ENCODE measurements around the gene MGAT4A.

The MGAT4A gene

GRCh38 chr2:98698896-98699295 lies 32.0 kb downstream of the MGAT4A start:
- no peak for DNase-seq

- no peak for DNase-seq
Measured at GRCh38 chr2:98697651-98698337, 33.1 kb downstream of the MGAT4A start.

GRCh38 chr2:98696200-98696599 lies 34.7 kb downstream of the MGAT4A start:
- DNase-seq = no peak

GRCh38 chr2:98695255-98695654 lies 35.7 kb downstream of the MGAT4A start:
- no peak for DNase-seq

GRCh38 chr2:98693477-98693876 lies 37.5 kb downstream of the MGAT4A start:
- peak; percentile 9 for DNase-seq

GRCh38 chr2:98692090-98693054 lies 38.6 kb downstream of the MGAT4A start:
- DNase-seq = no peak

- DNase-seq = peak; percentile 15
Measured at GRCh38 chr2:98691303-98691702, 39.6 kb downstream of the MGAT4A start.

GRCh38 chr2:98685930-98686887 lies 44.7 kb downstream of the MGAT4A start:
- no peak for DNase-seq

- DNase-seq = no peak
Measured at GRCh38 chr2:98683728-98684127, 47.2 kb downstream of the MGAT4A start.

- DNase-seq = no peak
Measured at GRCh38 chr2:98676742-98677141, 54.2 kb downstream of the MGAT4A start.

- no peak for DNase-seq
Measured at GRCh38 chr2:98674233-98674964, 56.5 kb downstream of the MGAT4A start.

GRCh38 chr2:98669675-98670074 lies 61.3 kb downstream of the MGAT4A start:
- DNase-seq = no peak

- no peak for DNase-seq
Measured at GRCh38 chr2:98665677-98666076, 65.3 kb downstream of the MGAT4A start.

GRCh38 chr2:98664323-98664722 lies 66.6 kb downstream of the MGAT4A start:
- DNase-seq = peak; percentile 71

GRCh38 chr2:98663511-98664090 lies 67.3 kb downstream of the MGAT4A start:
- DNase-seq = peak; percentile 69

GRCh38 chr2:98659491-98659840 lies 71.5 kb downstream of the MGAT4A start:
- peak; percentile 51 for DNase-seq

GRCh38 chr2:98658816-98659490 lies 72.0 kb downstream of the MGAT4A start:
- peak; percentile 55 for DNase-seq

- peak; percentile 60 for DNase-seq
Measured at GRCh38 chr2:98656800-98657199, 74.1 kb downstream of the MGAT4A start.

GRCh38 chr2:98654699-98655495 lies 76.0 kb downstream of the MGAT4A start:
- DNase-seq = peak; percentile 73

GRCh38 chr2:98650998-98651397 lies 79.9 kb downstream of the MGAT4A start:
- DNase-seq = no peak
